HUES64 (cell line): ENCODE data around the gene C2orf76.
"Not testable (repeated sequence)": the region's sequence is repeated elsewhere in the genome, so short reads cannot be mapped to it uniquely, and the experiment has no call there.

Experiments used
- H3K27ac ChIP-seq: 2 replicates; pipeline ENCODE4 v1.7.0; 2013; ENCODE audit warnings: low read depth, low read length, inconsistent platforms
- H3K27me3 ChIP-seq: 2 replicates; pipeline ENCODE4 v1.6.1; 2013; ENCODE audit warnings: mild to moderate bottlenecking, low read length; ENCODE audit not compliant: insufficient read depth
- H3K36me3 ChIP-seq: 2 replicates; pipeline ENCODE4 v1.6.1; 2013; ENCODE audit warnings: mild to moderate bottlenecking, low read length; ENCODE audit not compliant: insufficient read depth
- H3K4me1 ChIP-seq: 2 replicates; pipeline ENCODE4 v1.6.1; 2013; ENCODE audit warnings: mild to moderate bottlenecking, low read length, moderate library complexity; ENCODE audit not compliant: insufficient read depth
- H3K4me3 ChIP-seq: 2 replicates; pipeline ENCODE4 v1.5.1; 2013; ENCODE audit warnings: mild to moderate bottlenecking, low read length, moderate library complexity
- H3K9ac ChIP-seq: 2 replicates; pipeline ENCODE4 v1.6.1; 2013; ENCODE audit warnings: mild to moderate bottlenecking, low read depth, low read length
- H3K9me3 ChIP-seq: 2 replicates; pipeline ENCODE4 v1.6.1; 2013; ENCODE audit warnings: low read depth, low read length; ENCODE audit not compliant: insufficient read depth
- WGBS: fragments of 150-250, 120-280 bp; methylation state at CpG from one replicate; pipeline ENCODE4 v1.1.7; 2013; ENCODE audit warnings: missing lambda C conversion rate; 5-methylcytosine and 5-hydroxymethylcytosine counted together

The C2orf76 gene

GRCh38 chr2:119376810-119377209, 10.2 kb upstream of the C2orf76 start:
- Histone ChIP-seq H3K36me3 (peaks cover 23% of the 10 kb centered on the region), H3K9ac (no peak overlapping the region), H3K27ac (no peak overlapping the region), H3K4me3 (no peak overlapping the region), H3K4me1 (0 out of 2 replicates have a peak, but pooled peaks cover 4% of the 10 kb centered on the region), H3K27me3 (no peaks in the 10 kb centered on the region), H3K9me3 (no peaks in the 10 kb centered on the region; the same call in 1 of the 2 replicates)
- 95% methylated on average over 5 of the region's 5 CpGs for WGBS

- H3K4me3 ChIP-seq, H3K4me1 ChIP-seq, H3K27ac ChIP-seq, H3K9me3 ChIP-seq, H3K27me3 ChIP-seq, H3K9ac ChIP-seq: not testable (repeated sequence)
- peaks cover 27% of the 10 kb centered on the region for H3K36me3 ChIP-seq
- 93% methylated on average over 6 of the region's 6 CpGs for WGBS
These were observed 9.8 kb upstream of the C2orf76 start for GRCh38 chr2:119376406-119376805.

- not testable (repeated sequence) for H3K4me1 ChIP-seq, H3K9ac ChIP-seq, H3K27me3 ChIP-seq, H3K4me3 ChIP-seq, H3K27ac ChIP-seq, H3K9me3 ChIP-seq
- WGBS = 90% methylated on average over 3 of the region's 5 CpGs
- H3K36me3 ChIP-seq = peaks cover 50% of the 10 kb centered on the region
These were observed 7.5 kb upstream of the C2orf76 start for GRCh38 chr2:119373907-119374745.

GRCh38 chr2:119372778-119373568, 6.3 kb upstream of the C2orf76 start:
- no peaks in the 10 kb centered on the region for H3K27me3 ChIP-seq
- H3K4me3 ChIP-seq = no peak overlapping the region
- H3K27ac ChIP-seq = no peak overlapping the region
- WGBS = 92% methylated on average over 7 of the region's 7 CpGs
- peaks cover 60% of the 10 kb centered on the region for H3K36me3 ChIP-seq
- H3K4me1 ChIP-seq = peaks cover 7% of the 10 kb centered on the region; the same call in 1 of the 2 replicates
- no peak overlapping the region for H3K9ac ChIP-seq
- H3K9me3 ChIP-seq = no peaks in the 10 kb centered on the region; the same call in 1 of the 2 replicates

- peaks cover 5% of the 10 kb centered on the region; the same call in 1 of the 2 replicates for H3K4me1 ChIP-seq
- H3K9ac ChIP-seq = no peak overlapping the region
- no peaks in the 10 kb centered on the region for H3K27me3 ChIP-seq
- H3K4me3 ChIP-seq = no peak overlapping the region
- peaks cover 60% of the 10 kb centered on the region for H3K36me3 ChIP-seq
- 94% methylated on average over 6 of the region's 6 CpGs for WGBS
- no peak overlapping the region for H3K27ac ChIP-seq
- H3K9me3 ChIP-seq = no peaks in the 10 kb centered on the region; the same call in 1 of the 2 replicates
These were observed 4.5 kb upstream of the C2orf76 start for GRCh38 chr2:119371111-119371510.

- H3K27me3 ChIP-seq = no peaks in the 10 kb centered on the region
- H3K4me3 ChIP-seq = no peak overlapping the region
- no peak overlapping the region for H3K27ac ChIP-seq
- peaks cover 14% of the 10 kb centered on the region; the same call in 1 of the 2 replicates for H3K4me1 ChIP-seq
- H3K9me3 ChIP-seq = no peaks in the 10 kb centered on the region; the same call in 1 of the 2 replicates
- no peak overlapping the region for H3K9ac ChIP-seq
- 89% methylated on average over 5 of the region's 6 CpGs for WGBS
- peaks cover 60% of the 10 kb centered on the region for H3K36me3 ChIP-seq
These were observed 3.2 kb upstream of the C2orf76 start for GRCh38 chr2:119369845-119370244.

- Histone ChIP-seq H3K4me1 (peaks cover 14% of the 10 kb centered on the region; the same call in 1 of the 2 replicates), H3K27ac (no peak overlapping the region), H3K4me3 (peak overlapping the region; percentile 83), H3K9me3 (no peaks in the 10 kb centered on the region), H3K27me3 (no peaks in the 10 kb centered on the region), H3K36me3 (peaks cover 44% of the 10 kb centered on the region), H3K9ac (peak overlapping the region; percentile 72)
- WGBS = 5% methylated on average over 32 of the region's 32 CpGs
These were observed 952 bp upstream of the C2orf76 start for GRCh38 chr2:119367472-119368099.

- Histone ChIP-seq H3K9ac (peak overlapping the region; percentile 81), H3K4me3 (peak overlapping the region; percentile 83), H3K27me3 (no peaks in the 10 kb centered on the region), H3K27ac (peak overlapping the region; percentile 67), H3K9me3 (no peaks in the 10 kb centered on the region), H3K36me3 (peaks cover 31% of the 10 kb centered on the region), H3K4me1 (peaks cover 14% of the 10 kb centered on the region; the same call in 1 of the 2 replicates)
- 3% methylated on average over 17 of the region's 17 CpGs for WGBS
These were observed 429 bp downstream of the C2orf76 start for GRCh38 chr2:119366161-119366648.

- Histone ChIP-seq H3K9ac (peak overlapping the region; percentile 81; the same call in 1 of the 2 replicates), H3K9me3 (no peaks in the 10 kb centered on the region)
- 49% methylated on average over 6 of the region's 6 CpGs for WGBS
These were observed 1.2 kb downstream of the C2orf76 start for GRCh38 chr2:119365436-119365835.

GRCh38 chr2:119364798-119365197, 1.8 kb downstream of the C2orf76 start:
- Histone ChIP-seq H3K4me3 (no peak overlapping the region), H3K9ac (no peak overlapping the region), H3K9me3 (no peaks in the 10 kb centered on the region), H3K4me1 (peaks cover 14% of the 10 kb centered on the region; the same call in 1 of the 2 replicates), H3K27me3 (no peaks in the 10 kb centered on the region), H3K36me3 (peaks cover 17% of the 10 kb centered on the region), H3K27ac (no peak overlapping the region)
- WGBS = 89% methylated on average over 6 of the region's 6 CpGs

More at GRCh38 chr2:119365436-119365835, 1.2 kb downstream of the C2orf76 start:
- Histone ChIP-seq H3K4me3 (peak overlapping the region; percentile 83), H3K36me3 (peaks cover 23% of the 10 kb centered on the region), H3K4me1 (peaks cover 14% of the 10 kb centered on the region; the same call in 1 of the 2 replicates), H3K27me3 (no peaks in the 10 kb centered on the region), H3K27ac (no peak overlapping the region)
